ENCODE measurements around the gene TMEM181.

The TMEM181 gene

GRCh38 chr6:158559895-158560835 is at the start of gene TMEM181:
Gene TMEM181 (plus strand): TSS chr6:158560091. CDS start chr6:158560225, 134 bp downstream.
- peak within 1 kb of the TSS; percentile 79 to 95 (median 89) for H3K4me3 ChIP-seq (ENCODE audit: low read depth in 1 of 5, low read length in 5 of 5)
- H3K27me3 ChIP-seq (ENCODE audit: control insufficient read depth in 5 of 5, insufficient read depth in 4 of 5, low read length in 5 of 5): no peaks in the 10 kb centered on the region
- peak within 1 kb of the TSS; percentile 38 to 89 (median 78) for H3K9ac ChIP-seq (ENCODE audit: low read length in 5 of 5)
- peaks cover 4 to 41% (median 25%) of the 10 kb centered on the region in 5 donors for H3K4me1 ChIP-seq (ENCODE audit: control insufficient read depth in 5 of 5, insufficient read depth in 5 of 5, low read length in 5 of 5)
- no peaks in the 10 kb centered on the region for H3K36me3 ChIP-seq (ENCODE audit: control insufficient read depth in 5 of 5, insufficient read depth in 5 of 5, low read length in 5 of 5)
- no peaks in the 10 kb centered on the region for H3K9me3 ChIP-seq (ENCODE audit: control insufficient read depth in 5 of 5, low read length in 5 of 5)
- peak within 1 kb of the TSS; percentile 77 for H3K27ac ChIP-seq (ENCODE audit: low read depth, low read length)

- H3K9ac ChIP-seq (ENCODE audit: low read length in 5 of 5): no peak overlapping the region
- peaks cover 0 to 17% (median 15%) of the 10 kb centered on the region in 5 donors for H3K4me1 ChIP-seq (ENCODE audit: control insufficient read depth in 5 of 5, insufficient read depth in 5 of 5, low read length in 5 of 5)
- no peaks in the 10 kb centered on the region for H3K9me3 ChIP-seq (ENCODE audit: control insufficient read depth in 5 of 5, low read length in 5 of 5)
- H3K4me3 ChIP-seq (ENCODE audit: low read depth in 1 of 5, low read length in 5 of 5): no peak overlapping the region
- peaks cover 0 to 4% (median 3%) of the 10 kb centered on the region in 5 donors for H3K36me3 ChIP-seq (ENCODE audit: control insufficient read depth in 5 of 5, insufficient read depth in 5 of 5, low read length in 5 of 5)
- peaks cover 0 to 6% (median 4%) of the 10 kb centered on the region in 5 donors for H3K27me3 ChIP-seq (ENCODE audit: control insufficient read depth in 5 of 5, insufficient read depth in 4 of 5, low read length in 5 of 5)
- no peak overlapping the region for H3K27ac ChIP-seq (ENCODE audit: low read depth, low read length)
These were observed 47.1 kb upstream of the TMEM181 start for GRCh38 chr6:158512809-158513208.

DNA sequence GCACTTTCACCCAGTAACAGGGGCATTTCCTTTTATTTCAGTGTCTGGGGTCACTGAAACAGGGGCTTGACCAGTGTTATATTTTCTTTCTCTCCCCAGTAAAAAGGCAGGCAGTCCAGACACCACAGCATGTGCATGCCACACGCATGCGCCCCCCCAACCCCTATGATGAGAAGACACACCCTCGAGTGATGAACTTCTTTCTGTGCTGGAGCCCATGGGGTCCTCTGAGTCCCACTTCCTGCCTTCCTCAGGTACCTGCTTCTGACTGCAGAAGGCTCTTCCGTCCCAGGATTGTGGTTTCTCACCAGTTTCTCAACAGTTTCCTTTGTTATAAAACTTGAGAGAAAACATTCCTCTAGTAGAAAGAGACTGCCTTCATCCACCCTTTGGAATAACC is 45.7 kb upstream of the TMEM181 start:
- Histone ChIP-seq H3K36me3 (ENCODE audit: control insufficient read depth in 5 of 5, insufficient read depth in 5 of 5, low read length in 5 of 5) (peaks cover 0 to 4% (median 3%) of the 10 kb centered on the region in 5 donors), H3K9me3 (ENCODE audit: control insufficient read depth in 5 of 5, low read length in 5 of 5) (no peaks in the 10 kb centered on the region), H3K4me1 (ENCODE audit: control insufficient read depth in 5 of 5, insufficient read depth in 5 of 5, low read length in 5 of 5) (peaks cover 0 to 26% (median 25%) of the 10 kb centered on the region in 5 donors), H3K27ac (ENCODE audit: low read depth, low read length) (no peak overlapping the region), H3K4me3 (ENCODE audit: low read depth in 1 of 5, low read length in 5 of 5) (no peak overlapping the region), H3K9ac (ENCODE audit: low read length in 5 of 5) (no peak overlapping the region), H3K27me3 (ENCODE audit: control insufficient read depth in 5 of 5, insufficient read depth in 4 of 5, low read length in 5 of 5) (peaks cover 0 to 6% (median 4%) of the 10 kb centered on the region in 5 donors)

- Histone ChIP-seq H3K4me3 (ENCODE audit: low read depth in 1 of 5, low read length in 5 of 5) (no peak overlapping the region), H3K36me3 (ENCODE audit: control insufficient read depth in 5 of 5, insufficient read depth in 5 of 5, low read length in 5 of 5) (peaks cover 0 to 4% (median 3%) of the 10 kb centered on the region in 5 donors), H3K4me1 (ENCODE audit: control insufficient read depth in 5 of 5, insufficient read depth in 5 of 5, low read length in 5 of 5) (peaks cover 0 to 26% (median 25%) of the 10 kb centered on the region in 5 donors), H3K9ac (ENCODE audit: low read length in 5 of 5) (no peak overlapping the region), H3K27ac (ENCODE audit: low read depth, low read length) (no peak overlapping the region), H3K27me3 (ENCODE audit: control insufficient read depth in 5 of 5, insufficient read depth in 4 of 5, low read length in 5 of 5) (peaks cover 0 to 6% (median 4%) of the 10 kb centered on the region in 5 donors), H3K9me3 (ENCODE audit: control insufficient read depth in 5 of 5, low read length in 5 of 5) (no peaks in the 10 kb centered on the region)
These were observed 44.9 kb upstream of the TMEM181 start for GRCh38 chr6:158514991-158515390.

DNA sequence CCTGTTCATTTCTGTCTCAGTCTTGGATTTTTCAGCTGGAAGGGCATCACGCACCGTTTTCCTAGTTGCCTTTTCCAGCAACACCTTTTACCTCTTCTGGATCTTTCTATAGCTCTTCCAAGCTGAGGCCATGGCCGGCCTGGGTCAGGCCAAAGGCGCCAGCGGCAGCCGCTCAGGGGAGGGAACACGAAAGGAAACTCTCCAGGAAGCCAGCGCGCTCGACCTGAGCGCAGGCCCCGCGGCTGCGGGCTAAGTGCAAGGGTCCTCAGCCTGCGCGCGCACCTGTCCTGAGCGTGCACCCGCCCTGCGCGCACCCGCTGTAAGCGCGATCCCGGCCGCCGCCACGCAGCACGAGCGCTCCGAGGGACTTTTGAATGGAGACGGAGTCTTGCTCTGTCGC is 43.8 kb upstream of the TMEM181 start:
- H3K36me3 ChIP-seq (ENCODE audit: control insufficient read depth in 5 of 5, insufficient read depth in 5 of 5, low read length in 5 of 5): no peaks in the 10 kb centered on the region
- H3K9me3 ChIP-seq (ENCODE audit: control insufficient read depth in 5 of 5, low read length in 5 of 5): no peaks in the 10 kb centered on the region
- no peak overlapping the region for H3K27ac ChIP-seq (ENCODE audit: low read depth, low read length)
- H3K9ac ChIP-seq (ENCODE audit: low read length in 5 of 5): no peak overlapping the region
- H3K4me3 ChIP-seq (ENCODE audit: low read depth in 1 of 5, low read length in 5 of 5): peak overlapping the region in 2 of 5 donors; percentile 16 to 47
- H3K27me3 ChIP-seq (ENCODE audit: control insufficient read depth in 5 of 5, insufficient read depth in 4 of 5, low read length in 5 of 5): peaks cover 0 to 6% (median 4%) of the 10 kb centered on the region in 5 donors
- H3K4me1 ChIP-seq (ENCODE audit: control insufficient read depth in 5 of 5, insufficient read depth in 5 of 5, low read length in 5 of 5): peaks cover 0 to 26% (median 25%) of the 10 kb centered on the region in 5 donors

GRCh38 chr6:158517038-158517437 is 42.9 kb upstream of the TMEM181 start:
- no peak overlapping the region for H3K4me3 ChIP-seq (ENCODE audit: low read depth in 1 of 5, low read length in 5 of 5)
- H3K4me1 ChIP-seq (ENCODE audit: control insufficient read depth in 5 of 5, insufficient read depth in 5 of 5, low read length in 5 of 5): peaks cover 0 to 26% (median 25%) of the 10 kb centered on the region in 5 donors
- no peaks in the 10 kb centered on the region for H3K9me3 ChIP-seq (ENCODE audit: control insufficient read depth in 5 of 5, low read length in 5 of 5)
- H3K27me3 ChIP-seq (ENCODE audit: control insufficient read depth in 5 of 5, insufficient read depth in 4 of 5, low read length in 5 of 5): peaks cover 0 to 6% (median 4%) of the 10 kb centered on the region in 5 donors
- H3K9ac ChIP-seq (ENCODE audit: low read length in 5 of 5): no peak overlapping the region
- H3K36me3 ChIP-seq (ENCODE audit: control insufficient read depth in 5 of 5, insufficient read depth in 5 of 5, low read length in 5 of 5): no peaks in the 10 kb centered on the region
- no peak overlapping the region for H3K27ac ChIP-seq (ENCODE audit: low read depth, low read length)

- H3K36me3 ChIP-seq (ENCODE audit: control insufficient read depth in 5 of 5, insufficient read depth in 5 of 5, low read length in 5 of 5): no peaks in the 10 kb centered on the region
- peaks cover 0 to 6% (median 4%) of the 10 kb centered on the region in 5 donors for H3K27me3 ChIP-seq (ENCODE audit: control insufficient read depth in 5 of 5, insufficient read depth in 4 of 5, low read length in 5 of 5)
- peak overlapping the region in 1 of 5 donors; percentile 40 for H3K4me3 ChIP-seq (ENCODE audit: low read depth in 1 of 5, low read length in 5 of 5)
- no peaks in the 10 kb centered on the region for H3K9me3 ChIP-seq (ENCODE audit: control insufficient read depth in 5 of 5, low read length in 5 of 5)
- no peak overlapping the region for H3K9ac ChIP-seq (ENCODE audit: low read length in 5 of 5)
- H3K27ac ChIP-seq (ENCODE audit: low read depth, low read length): no peak overlapping the region
- H3K4me1 ChIP-seq (ENCODE audit: control insufficient read depth in 5 of 5, insufficient read depth in 5 of 5, low read length in 5 of 5): peaks cover 0 to 26% (median 25%) of the 10 kb centered on the region in 5 donors
These were observed 42.3 kb upstream of the TMEM181 start for GRCh38 chr6:158517581-158517980.

GRCh38 chr6:158518191-158519127 is 41.4 kb upstream of the TMEM181 start:
- Histone ChIP-seq H3K4me1 (ENCODE audit: control insufficient read depth in 5 of 5, insufficient read depth in 5 of 5, low read length in 5 of 5) (peaks cover 0 to 26% (median 25%) of the 10 kb centered on the region in 5 donors), H3K9ac (ENCODE audit: low read length in 5 of 5) (no peak overlapping the region), H3K4me3 (ENCODE audit: low read depth in 1 of 5, low read length in 5 of 5) (peak overlapping the region; percentile 12 to 49 (median 40)), H3K27me3 (ENCODE audit: control insufficient read depth in 5 of 5, insufficient read depth in 4 of 5, low read length in 5 of 5) (peaks cover 0 to 6% (median 4%) of the 10 kb centered on the region in 5 donors), H3K27ac (ENCODE audit: low read depth, low read length) (no peak overlapping the region), H3K36me3 (ENCODE audit: control insufficient read depth in 5 of 5, insufficient read depth in 5 of 5, low read length in 5 of 5) (no peaks in the 10 kb centered on the region), H3K9me3 (ENCODE audit: control insufficient read depth in 5 of 5, low read length in 5 of 5) (no peaks in the 10 kb centered on the region)

- Histone ChIP-seq H3K36me3 (ENCODE audit: control insufficient read depth in 5 of 5, insufficient read depth in 5 of 5, low read length in 5 of 5) (no peaks in the 10 kb centered on the region), H3K9me3 (ENCODE audit: control insufficient read depth in 5 of 5, low read length in 5 of 5) (no peaks in the 10 kb centered on the region), H3K4me1 (ENCODE audit: control insufficient read depth in 5 of 5, insufficient read depth in 5 of 5, low read length in 5 of 5) (peaks cover 0 to 26% (median 25%) of the 10 kb centered on the region in 5 donors), H3K27ac (ENCODE audit: low read depth, low read length) (no peak overlapping the region), H3K4me3 (ENCODE audit: low read depth in 1 of 5, low read length in 5 of 5) (no peak overlapping the region), H3K27me3 (ENCODE audit: control insufficient read depth in 5 of 5, insufficient read depth in 4 of 5, low read length in 5 of 5) (peaks cover 0 to 7% (median 5%) of the 10 kb centered on the region in 5 donors), H3K9ac (ENCODE audit: low read length in 5 of 5) (no peak overlapping the region)
These were observed 40.6 kb upstream of the TMEM181 start for GRCh38 chr6:158519300-158519699.
